HUES48 (cell line): ENCODE data around the gene LCLAT1.

Experiments
- H3K27ac ChIP-seq: one replicate; pipeline ENCODE4 v1.7.0; 2013; ENCODE audit warnings: low read depth, low read length, inconsistent platforms
- H3K27me3 ChIP-seq: 2 replicates; pipeline ENCODE4 v1.6.1; 2013; ENCODE audit warnings: mild to moderate bottlenecking, low read length; ENCODE audit not compliant: control insufficient read depth, insufficient read depth
- H3K36me3 ChIP-seq: 2 replicates; pipeline ENCODE4 v1.6.1; 2013; ENCODE audit warnings: low read length; ENCODE audit not compliant: control insufficient read depth, insufficient read depth
- H3K4me1 ChIP-seq: 2 replicates; pipeline ENCODE4 v1.6.1; 2013; ENCODE audit warnings: mild to moderate bottlenecking, low read length; ENCODE audit not compliant: control insufficient read depth, insufficient read depth
- H3K4me3 ChIP-seq: 2 replicates; pipeline ENCODE4 v1.5.1; 2013; ENCODE audit warnings: mild to moderate bottlenecking, low read depth, low read length
- H3K9ac ChIP-seq: 2 replicates; pipeline ENCODE4 v1.6.1; 2013; ENCODE audit warnings: mild to moderate bottlenecking, low read depth, low read length, moderate library complexity
- H3K9me3 ChIP-seq: 2 replicates; pipeline ENCODE4 v1.6.1; 2013; ENCODE audit warnings: low read length; ENCODE audit not compliant: control insufficient read depth, insufficient read depth

The LCLAT1 gene

GRCh38 chr2:30475542-30475941 lies 28.5 kb downstream of the LCLAT1 start:
- Histone ChIP-seq H3K9ac (no peak overlapping the region), H3K36me3 (no peaks in the 10 kb centered on the region), H3K9me3 (no peaks in the 10 kb centered on the region), H3K4me3 (no peak overlapping the region), H3K27ac (no peak overlapping the region), H3K27me3 (no peaks in the 10 kb centered on the region), H3K4me1 (no peaks in the 10 kb centered on the region)

DNA sequence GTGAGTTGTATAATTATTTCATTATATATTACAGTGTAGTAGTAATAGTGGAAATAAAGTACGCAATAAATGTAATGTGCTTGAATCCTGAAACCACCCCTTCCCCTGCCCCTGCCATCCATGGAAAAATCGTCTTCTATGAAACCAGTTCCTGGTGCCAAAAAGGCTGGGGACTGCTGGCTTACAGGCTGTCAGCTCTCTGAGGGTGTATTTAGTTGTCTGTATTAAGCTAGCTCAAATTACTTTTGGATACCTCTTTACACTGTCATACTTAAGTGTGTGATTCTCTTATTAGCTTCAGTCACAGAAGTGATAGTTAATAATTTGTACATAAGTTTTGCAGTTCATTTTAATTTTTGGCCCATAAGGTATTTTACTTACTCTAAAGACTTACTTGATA lies 29.6 kb downstream of the LCLAT1 start:
- Histone ChIP-seq H3K4me3 (no peak overlapping the region), H3K36me3 (no peaks in the 10 kb centered on the region), H3K27me3 (no peaks in the 10 kb centered on the region), H3K4me1 (no peaks in the 10 kb centered on the region), H3K9ac (no peak overlapping the region), H3K27ac (no peak overlapping the region), H3K9me3 (no peaks in the 10 kb centered on the region)

GRCh38 chr2:30480703-30481322 lies 33.8 kb downstream of the LCLAT1 start:
- Histone ChIP-seq H3K27me3 (no peaks in the 10 kb centered on the region), H3K36me3 (no peaks in the 10 kb centered on the region), H3K9ac (no peak overlapping the region), H3K9me3 (no peaks in the 10 kb centered on the region), H3K4me1 (no peaks in the 10 kb centered on the region), H3K4me3 (no peak overlapping the region), H3K27ac (no peak overlapping the region)

DNA sequence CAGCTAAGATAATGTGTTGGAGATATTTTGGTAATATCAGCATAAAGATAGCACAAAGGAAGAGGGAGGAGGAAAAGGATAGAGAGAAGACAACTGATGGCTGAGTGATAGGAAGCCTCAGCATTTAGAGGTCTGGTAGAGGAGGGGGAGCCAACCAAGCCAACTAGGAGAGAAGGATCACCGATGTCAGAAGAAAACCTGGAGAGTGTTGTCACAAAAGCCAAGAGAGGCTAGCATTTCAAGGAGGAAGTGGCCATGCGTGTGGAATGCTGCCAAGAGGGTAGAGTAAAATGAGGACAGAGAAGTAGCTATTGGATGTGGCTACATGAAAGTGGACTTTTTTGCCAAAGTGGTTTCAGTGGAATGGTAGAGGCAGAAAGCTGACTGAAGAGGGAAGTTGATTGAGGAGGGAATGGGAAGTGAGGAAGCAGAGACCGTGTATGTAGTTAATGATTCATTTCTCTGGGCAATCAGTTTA lies 34.3 kb downstream of the LCLAT1 start:
- no peak overlapping the region for H3K9ac ChIP-seq
- H3K27me3 ChIP-seq = no peaks in the 10 kb centered on the region
- no peak overlapping the region for H3K4me3 ChIP-seq
- no peaks in the 10 kb centered on the region for H3K36me3 ChIP-seq
- H3K27ac ChIP-seq = no peak overlapping the region
- no peaks in the 10 kb centered on the region for H3K4me1 ChIP-seq
- H3K9me3 ChIP-seq = no peaks in the 10 kb centered on the region

DNA sequence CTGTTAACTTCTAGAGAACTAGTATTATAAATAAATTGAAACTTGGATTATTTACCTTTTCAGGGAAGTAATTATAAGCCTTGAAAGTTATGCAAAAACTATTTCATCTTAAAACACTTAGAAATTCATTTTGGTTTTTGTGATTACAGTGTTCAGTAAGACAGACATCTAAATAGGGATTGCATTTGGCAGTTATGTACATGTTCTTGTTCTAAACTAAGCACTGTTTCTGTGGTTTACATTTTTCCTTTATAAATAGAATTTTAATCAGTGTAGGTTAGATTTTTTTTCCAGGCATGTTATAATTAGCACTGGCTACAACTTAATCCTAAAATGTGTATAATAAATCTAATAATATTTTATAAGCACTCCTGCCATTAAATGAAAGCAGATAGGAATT lies 35.0 kb downstream of the LCLAT1 start:
- Histone ChIP-seq H3K4me1 (no peaks in the 10 kb centered on the region), H3K4me3 (no peak overlapping the region), H3K9me3 (no peaks in the 10 kb centered on the region), H3K9ac (no peak overlapping the region), H3K27ac (no peak overlapping the region), H3K27me3 (no peaks in the 10 kb centered on the region), H3K36me3 (no peaks in the 10 kb centered on the region)

- Histone ChIP-seq H3K27me3 (no peaks in the 10 kb centered on the region), H3K4me1 (no peaks in the 10 kb centered on the region), H3K4me3 (no peak overlapping the region), H3K36me3 (no peaks in the 10 kb centered on the region), H3K27ac (no peak overlapping the region), H3K9me3 (no peaks in the 10 kb centered on the region), H3K9ac (no peak overlapping the region)
Measured at GRCh38 chr2:30484145-30484544, 37.1 kb downstream of the LCLAT1 start.

- H3K27ac ChIP-seq = no peak overlapping the region
- H3K27me3 ChIP-seq = no peaks in the 10 kb centered on the region
- no peaks in the 10 kb centered on the region for H3K36me3 ChIP-seq
- H3K9ac ChIP-seq = no peak overlapping the region
- H3K9me3 ChIP-seq = no peaks in the 10 kb centered on the region
- no peak overlapping the region for H3K4me3 ChIP-seq
- no peaks in the 10 kb centered on the region for H3K4me1 ChIP-seq
Measured at GRCh38 chr2:30484995-30485394, 37.9 kb downstream of the LCLAT1 start.

- H3K9me3 ChIP-seq = no peaks in the 10 kb centered on the region
- H3K36me3 ChIP-seq = no peaks in the 10 kb centered on the region
- no peak overlapping the region for H3K27ac ChIP-seq
- H3K4me1 ChIP-seq = no peaks in the 10 kb centered on the region; the same call in 1 of the 2 replicates
- H3K27me3 ChIP-seq = no peaks in the 10 kb centered on the region
- H3K9ac ChIP-seq = no peak overlapping the region
- no peak overlapping the region for H3K4me3 ChIP-seq
Measured at GRCh38 chr2:30486655-30487054, 39.6 kb downstream of the LCLAT1 start.

GRCh38 chr2:30487603-30488002 lies 40.6 kb downstream of the LCLAT1 start:
- Histone ChIP-seq H3K9ac (no peak overlapping the region), H3K27ac (no peak overlapping the region), H3K4me1 (no peaks in the 10 kb centered on the region; the same call in 1 of the 2 replicates), H3K36me3 (no peaks in the 10 kb centered on the region), H3K9me3 (no peaks in the 10 kb centered on the region), H3K27me3 (no peaks in the 10 kb centered on the region), H3K4me3 (no peak overlapping the region)

- H3K9me3 ChIP-seq = no peaks in the 10 kb centered on the region
- no peaks in the 10 kb centered on the region; the same call in 1 of the 2 replicates for H3K4me1 ChIP-seq
- no peak overlapping the region for H3K9ac ChIP-seq
- H3K27ac ChIP-seq = no peak overlapping the region
- H3K36me3 ChIP-seq = no peaks in the 10 kb centered on the region
- no peak overlapping the region for H3K4me3 ChIP-seq
- H3K27me3 ChIP-seq = no peaks in the 10 kb centered on the region
Measured at GRCh38 chr2:30488012-30488659, 41.1 kb downstream of the LCLAT1 start.

- H3K27me3 ChIP-seq = no peaks in the 10 kb centered on the region
- H3K9me3 ChIP-seq = no peaks in the 10 kb centered on the region
- H3K36me3 ChIP-seq = no peaks in the 10 kb centered on the region
- H3K9ac ChIP-seq = no peak overlapping the region
- H3K4me3 ChIP-seq = no peak overlapping the region
- H3K27ac ChIP-seq = no peak overlapping the region
- H3K4me1 ChIP-seq = no peaks in the 10 kb centered on the region; the same call in 1 of the 2 replicates
Measured at GRCh38 chr2:30491225-30491624, 44.2 kb downstream of the LCLAT1 start.
